WTC11 (cell line): ENCODE results near the gene SETSIP. TPM values are rescaled to one million over a fixed set of nuclear protein-coding genes. Genes with fewer than 3 reads are reported as not detected.

Experiments
- ATAC-seq: fragments of 200-7000 bp; cut with Tn5 transposase; 2 replicates; pipeline ENCODE4 v1.10.0; 2021; ENCODE audit warnings: mild to moderate bottlenecking, moderate library complexity
- CTCF ChIA-PET: fragments of 300-600 bp; sonication (Branson Sonifier 250); formaldehyde crosslinking; loops from one replicate; lab custom pipeline; 2021; ENCODE audit warnings: antibody characterized with exemption; lab: Charles Lee
- POLR2A ChIA-PET: fragments of 350-600 bp; sonication (Branson Sonifier 250); formaldehyde crosslinking; loops from one replicate; lab custom pipeline; 2021; ENCODE audit warnings: antibody characterized with exemption; lab: Charles Lee
- DNase-seq: peaks from one replicate; pipeline ENCODE4 v3.0.0; 2021; ENCODE audit warnings: low spot score
- H3K27ac Mint-ChIP-seq: 2 replicates; pipeline ENCODE4 v1.8.0; 2021; ENCODE audit warnings: mixed read lengths
- H3K27me3 Mint-ChIP-seq: 2 replicates; pipeline ENCODE4 v1.8.0; 2021; ENCODE audit warnings: low read depth, mild to moderate bottlenecking, moderate library complexity, mixed read lengths
- H3K36me3 Mint-ChIP-seq: 2 replicates; pipeline ENCODE4 v1.8.0; 2021; ENCODE audit warnings: mixed read lengths
- H3K4me1 Mint-ChIP-seq: 2 replicates; pipeline ENCODE4 v1.8.0; 2022; ENCODE audit warnings: mixed read lengths
- H3K4me3 Mint-ChIP-seq: 2 replicates; pipeline ENCODE4 v1.8.0; 2021; ENCODE audit warnings: mild to moderate bottlenecking, moderate library complexity, mixed read lengths
- H3K9me3 Mint-ChIP-seq: 2 replicates; pipeline ENCODE4 v1.8.0; 2021; ENCODE audit warnings: mixed read lengths
- ATF1 ChIP-seq: sonication (generic); formaldehyde crosslinking; IDR thresholded peaks from 2 replicates; pipeline ENCODE4 v1.8.1; 2023; ENCODE audit warnings: mild to moderate bottlenecking, moderate library complexity, missing genetic modification reagents
- CREB1 ChIP-seq: sonication (generic); formaldehyde crosslinking; IDR thresholded peaks from 2 replicates; pipeline ENCODE4 v1.8.0; 2023; ENCODE audit warnings: mild to moderate bottlenecking, missing genetic modification reagents
- CREM ChIP-seq: sonication (generic); formaldehyde crosslinking; IDR thresholded peaks from 2 replicates; pipeline ENCODE4 v1.8.1; 2022; ENCODE audit warnings: mild to moderate bottlenecking, missing genetic modification reagents, moderate library complexity
- ELF4 ChIP-seq: sonication (generic); formaldehyde crosslinking; IDR thresholded peaks from 2 replicates; pipeline ENCODE4 v1.8.1; 2022; ENCODE audit warnings: low read depth, mild to moderate bottlenecking, moderate library complexity, missing genetic modification reagents
- FOXP1 ChIP-seq: sonication (generic); formaldehyde crosslinking; IDR thresholded peaks from 2 replicates; pipeline ENCODE4 v1.8.0; 2022; ENCODE audit warnings: missing genetic modification reagents, mild to moderate bottlenecking, moderate library complexity, borderline replicate concordance
- IRF2 ChIP-seq: sonication (generic); formaldehyde crosslinking; IDR thresholded peaks from 2 replicates; pipeline ENCODE4 v1.8.0; 2022; ENCODE audit warnings: low read depth, missing genetic modification reagents, borderline replicate concordance
- NFATC4 ChIP-seq: fragments of 250-450 bp; sonication (Bioruptor Pico); IDR thresholded peaks from 2 replicates; pipeline ENCODE4 v1.9.0; 2021; ENCODE audit warnings: mild to moderate bottlenecking
- NFE2L1 ChIP-seq: sonication (generic); formaldehyde crosslinking; IDR thresholded peaks from 2 replicates; pipeline ENCODE4 v1.8.1; 2023; ENCODE audit warnings: missing genetic modification reagents
- NR2C2 ChIP-seq: sonication (generic); formaldehyde crosslinking; IDR thresholded peaks from 2 replicates; pipeline ENCODE4 v1.8.0; 2022; ENCODE audit warnings: mild to moderate bottlenecking, missing genetic modification reagents
- OVOL2 ChIP-seq: fragments of 250-450 bp; sonication (Bioruptor Pico); IDR thresholded peaks from 2 replicates; pipeline ENCODE4 v1.9.0; 2021; ENCODE audit warnings: mild to moderate bottlenecking, borderline replicate concordance
- PRRX2 ChIP-seq: fragments of 250-450 bp; sonication (Bioruptor Pico); IDR thresholded peaks from 2 replicates; pipeline ENCODE4 v1.8.0; 2021; ENCODE audit warnings: mild to moderate bottlenecking
- RELA ChIP-seq: sonication (generic); formaldehyde crosslinking; IDR thresholded peaks from 2 replicates; pipeline ENCODE4 v1.8.1; 2022; ENCODE audit warnings: missing genetic modification reagents, mild to moderate bottlenecking, borderline replicate concordance
- RORB ChIP-seq: fragments of 250-450 bp; sonication (Bioruptor Pico); IDR thresholded peaks from 2 replicates; pipeline ENCODE4 v1.9.0; 2021; ENCODE audit warnings: mild to moderate bottlenecking
- SMAD4 ChIP-seq: sonication (generic); formaldehyde crosslinking; IDR thresholded peaks from 2 replicates; pipeline ENCODE4 v1.8.0; 2022; ENCODE audit warnings: mild to moderate bottlenecking, missing genetic modification reagents
- SOX15 ChIP-seq: fragments of 250-450 bp; sonication (Bioruptor Pico); IDR thresholded peaks from 2 replicates; pipeline ENCODE4 v1.9.0; 2021; ENCODE audit warnings: mild to moderate bottlenecking
- TCF7 ChIP-seq: sonication (generic); formaldehyde crosslinking; IDR thresholded peaks from 2 replicates; pipeline ENCODE4 v1.8.0; 2022; ENCODE audit warnings: mild to moderate bottlenecking, low read depth, missing genetic modification reagents, moderate library complexity
- TEAD4 ChIP-seq: sonication (generic); formaldehyde crosslinking; IDR thresholded peaks from 2 replicates; pipeline ENCODE4 v1.8.0; 2022; ENCODE audit warnings: mild to moderate bottlenecking, missing genetic modification reagents
- ZNF138 ChIP-seq: sonication (generic); formaldehyde crosslinking; conservative IDR thresholded peaks from 2 replicates; pipeline ENCODE4 v1.8.1; 2022; ENCODE audit warnings: mild to moderate bottlenecking, moderate library complexity, missing genetic modification reagents
- ZNF232 ChIP-seq: sonication (generic); formaldehyde crosslinking; IDR thresholded peaks from 2 replicates; pipeline ENCODE4 v1.8.0; 2022; ENCODE audit warnings: mild to moderate bottlenecking, missing genetic modification reagents
- ZNF263 ChIP-seq: sonication (generic); formaldehyde crosslinking; IDR thresholded peaks from 2 replicates; pipeline ENCODE4 v1.8.1; 2022; ENCODE audit warnings: low read depth, mild to moderate bottlenecking, moderate library complexity, missing genetic modification reagents
- ZNF281 ChIP-seq: sonication (generic); formaldehyde crosslinking; IDR thresholded peaks from 2 replicates; pipeline ENCODE4 v1.8.0; 2023; ENCODE audit warnings: mild to moderate bottlenecking, missing genetic modification reagents
- ZNF532 ChIP-seq: fragments of 250-450 bp; sonication (Bioruptor Pico); IDR thresholded peaks from 2 replicates; pipeline ENCODE4 v1.9.0; 2021; ENCODE audit warnings: mild to moderate bottlenecking, borderline replicate concordance
- total RNA-seq: library from RNA; stranded (reverse); gene quantifications from 3 replicates; pipeline ENCODE4 v1.2.3, GENCODE V29; 2021
- TF ChIP-seq, protein P1 (sequence below): sonication (generic); formaldehyde crosslinking; IDR thresholded peaks from 2 replicates; pipeline ENCODE4 v1.8.1; 2023; ENCODE audit warnings: mild to moderate bottlenecking, missing genetic modification reagents, moderate library complexity
- TF ChIP-seq, protein P2 (sequence below): fragments of 250-450 bp; sonication (Bioruptor Pico); IDR thresholded peaks from 2 replicates; pipeline ENCODE4 v1.8.0; 2021; ENCODE audit warnings: mild to moderate bottlenecking
- TF ChIP-seq, protein P3 (sequence below): fragments of 200-600 bp; IDR thresholded peaks from 2 replicates; pipeline ENCODE4 v1.8.0; 2022; ENCODE audit warnings: antibody characterized with exemption

Gene SETSIP
- total RNA-seq, 1 experiment from 2014 or later, result not detected

- Mint-ChIP-seq H3K4me3 (no peak overlapping the region), H3K27me3 (no peaks in the 10 kb centered on the region), H3K9me3 (no peaks in the 10 kb centered on the region), H3K4me1 (peaks cover 6% of the 10 kb centered on the region), H3K36me3 (no peaks in the 10 kb centered on the region), H3K27ac (no peak overlapping the region)
- ATAC-seq, result no peak
- TF ChIP-seq IRF2, result no peak
- no peak for TF ChIP-seq PRRX2 (CRISPR knock-in tag)
- ChIA-PET POLR2A (interaction anchor here (0.6 kb wide), 1 partner anchor 249 kb away, joined by 3 read pairs; no protein-coding TSS in a partner anchor), CTCF (no interaction called here)
- no peak for DNase-seq
These were observed 8.9 kb downstream of the SETSIP start for GRCh38 chr1:92066321-92066720.

- POLR2A ChIA-PET, result no interaction called here
- CTCF ChIA-PET, result no interaction called here
- ATAC-seq (peak; percentile 80), DNase-seq (no peak)
- Mint-ChIP-seq H3K27ac (no peak overlapping the region), H3K4me3 (no peak overlapping the region), H3K36me3 (no peaks in the 10 kb centered on the region), H3K4me1 (no peaks in the 10 kb centered on the region), H3K27me3 (no peaks in the 10 kb centered on the region), H3K9me3 (no peaks in the 10 kb centered on the region)
- no peak for TF ChIP-seq FOXP1 (CRISPR knock-in tag)
- no peak for TF ChIP-seq ZNF281
- no peak for TF ChIP-seq RELA
- no peak for TF ChIP-seq ATF1 (CRISPR knock-in tag)
- TF ChIP-seq TEAD4 (CRISPR knock-in tag), result no peak
- no peak for TF ChIP-seq CREB1
- TF ChIP-seq ZNF263, result no peak
- no peak for TF ChIP-seq OVOL2 (CRISPR knock-in tag)
- no peak for TF ChIP-seq NFATC4 (CRISPR knock-in tag)
- TF ChIP-seq, protein P1, sequence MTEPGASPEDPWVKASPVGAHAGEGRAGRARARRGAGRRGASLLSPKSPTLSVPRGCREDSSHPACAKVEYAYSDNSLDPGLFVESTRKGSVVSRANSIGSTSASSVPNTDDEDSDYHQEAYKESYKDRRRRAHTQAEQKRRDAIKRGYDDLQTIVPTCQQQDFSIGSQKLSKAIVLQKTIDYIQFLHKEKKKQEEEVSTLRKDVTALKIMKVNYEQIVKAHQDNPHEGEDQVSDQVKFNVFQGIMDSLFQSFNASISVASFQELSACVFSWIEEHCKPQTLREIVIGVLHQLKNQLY (CRISPR knock-in tag), result no peak
- no peak for TF ChIP-seq SMAD4 (CRISPR knock-in tag)
- TF ChIP-seq RORB, result no peak
- no peak for TF ChIP-seq TCF7 (CRISPR knock-in tag)
- TF ChIP-seq NFE2L1, result no peak
- TF ChIP-seq ELF4, result no peak
- TF ChIP-seq CREM, result no peak
- TF ChIP-seq, protein P2, sequence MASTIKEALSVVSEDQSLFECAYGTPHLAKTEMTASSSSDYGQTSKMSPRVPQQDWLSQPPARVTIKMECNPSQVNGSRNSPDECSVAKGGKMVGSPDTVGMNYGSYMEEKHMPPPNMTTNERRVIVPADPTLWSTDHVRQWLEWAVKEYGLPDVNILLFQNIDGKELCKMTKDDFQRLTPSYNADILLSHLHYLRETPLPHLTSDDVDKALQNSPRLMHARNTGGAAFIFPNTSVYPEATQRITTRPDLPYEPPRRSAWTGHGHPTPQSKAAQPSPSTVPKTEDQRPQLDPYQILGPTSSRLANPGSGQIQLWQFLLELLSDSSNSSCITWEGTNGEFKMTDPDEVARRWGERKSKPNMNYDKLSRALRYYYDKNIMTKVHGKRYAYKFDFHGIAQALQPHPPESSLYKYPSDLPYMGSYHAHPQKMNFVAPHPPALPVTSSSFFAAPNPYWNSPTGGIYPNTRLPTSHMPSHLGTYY (CRISPR knock-in tag), result no peak
These were observed 10.2 kb downstream of the SETSIP start for GRCh38 chr1:92065042-92065441.

GRCh38 chr1:92051948-92052347, 23.3 kb downstream of the SETSIP start:
- Mint-ChIP-seq H3K9me3 (no peaks in the 10 kb centered on the region), H3K4me3 (no peak overlapping the region), H3K27me3 (no peaks in the 10 kb centered on the region), H3K4me1 (no peaks in the 10 kb centered on the region), H3K36me3 (no peaks in the 10 kb centered on the region), H3K27ac (no peak overlapping the region)
- no peak for ATAC-seq
- CTCF ChIA-PET, result no interaction called here
- POLR2A ChIA-PET, result no interaction called here
- DNase-seq, result no peak
- TF ChIP-seq ELF4 (no peak), ZNF532 (CRISPR knock-in tag) (no peak), ZNF138 (CRISPR knock-in tag) (no peak), NR2C2 (CRISPR knock-in tag) (no peak), SOX15 (CRISPR knock-in tag) (no peak), ZNF232 (CRISPR knock-in tag) (no peak)
- TF ChIP-seq, protein P3, sequence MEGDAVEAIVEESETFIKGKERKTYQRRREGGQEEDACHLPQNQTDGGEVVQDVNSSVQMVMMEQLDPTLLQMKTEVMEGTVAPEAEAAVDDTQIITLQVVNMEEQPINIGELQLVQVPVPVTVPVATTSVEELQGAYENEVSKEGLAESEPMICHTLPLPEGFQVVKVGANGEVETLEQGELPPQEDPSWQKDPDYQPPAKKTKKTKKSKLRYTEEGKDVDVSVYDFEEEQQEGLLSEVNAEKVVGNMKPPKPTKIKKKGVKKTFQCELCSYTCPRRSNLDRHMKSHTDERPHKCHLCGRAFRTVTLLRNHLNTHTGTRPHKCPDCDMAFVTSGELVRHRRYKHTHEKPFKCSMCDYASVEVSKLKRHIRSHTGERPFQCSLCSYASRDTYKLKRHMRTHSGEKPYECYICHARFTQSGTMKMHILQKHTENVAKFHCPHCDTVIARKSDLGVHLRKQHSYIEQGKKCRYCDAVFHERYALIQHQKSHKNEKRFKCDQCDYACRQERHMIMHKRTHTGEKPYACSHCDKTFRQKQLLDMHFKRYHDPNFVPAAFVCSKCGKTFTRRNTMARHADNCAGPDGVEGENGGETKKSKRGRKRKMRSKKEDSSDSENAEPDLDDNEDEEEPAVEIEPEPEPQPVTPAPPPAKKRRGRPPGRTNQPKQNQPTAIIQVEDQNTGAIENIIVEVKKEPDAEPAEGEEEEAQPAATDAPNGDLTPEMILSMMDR, result no peak
